HEK293 (cell line): ENCODE results near the gene C9orf43.

Experiments
- CTCF ChIA-PET: fragments of 350-600 bp; formaldehyde crosslinking; extraction: SDS; loops from one replicate; lab custom pipeline; 2021; ENCODE audit warnings: antibody characterized with exemption; lab: Yijun Ruan, JAX
- POLR2A ChIA-PET: fragments of 300-600 bp; formaldehyde crosslinking; extraction: SDS; loops from one replicate; lab custom pipeline; 2020; ENCODE audit warnings: antibody characterized with exemption, inconsistent platforms; lab: Yijun Ruan, JAX
- H3K27ac ChIP-seq: fragments of 200-500 bp; sonication (Bioruptor generic); 2 replicates; pipeline ENCODE4 v1.5.1; 2014; ENCODE audit warnings: low read depth, low read length, control low read depth, inconsistent platforms; ENCODE audit errors: extremely low read depth
- H3K36me3 ChIP-seq, 2 experiments: fragments of 200-500 bp in 1 of 2; sonication (Bioruptor generic) in 1 of 2; 1 replicate in 1 of 2; 2 replicates in 1 of 2; pipeline ENCODE4 v1.5.1; 2014 to 2017; ENCODE audit warnings: inconsistent platforms in 2 of 2, low read length in 2 of 2; ENCODE audit not compliant: control insufficient read depth in 2 of 2, insufficient read depth in 1 of 2
- H3K4me1 ChIP-seq: fragments of 200-500 bp; sonication (Bioruptor generic); 2 replicates; pipeline ENCODE4 v1.5.1; 2014; ENCODE audit warnings: mild to moderate bottlenecking, low read length, inconsistent platforms; ENCODE audit not compliant: control insufficient read depth, insufficient read depth
- H3K4me3 ChIP-seq: 2 replicates; pipeline ENCODE4 v1.5.1; 2011; ENCODE audit warnings: low read depth, mild to moderate bottlenecking, control low read depth, low read length, moderate library complexity
- H3K9me3 ChIP-seq: fragments of 200-500 bp; sonication (Bioruptor generic); 2 replicates; pipeline ENCODE4 v1.5.1; 2014; ENCODE audit warnings: low read depth, low read length, inconsistent platforms; ENCODE audit not compliant: control insufficient read depth, insufficient read depth
- BCL11B ChIP-seq: fragments of 450-650 bp; formaldehyde crosslinking; IDR thresholded peaks from 2 replicates; pipeline ENCODE4 v1.5.1; 2016; ENCODE audit warnings: low read depth, missing biosample characterization, missing genetic modification characterization
- ELK4 ChIP-seq: IDR thresholded peaks from 2 replicates; pipeline ENCODE4 v1.6.1; 2011; ENCODE audit warnings: mild to moderate bottlenecking, low read depth, low read length, borderline replicate concordance
- GLIS1 ChIP-seq: fragments of 450-650 bp; formaldehyde crosslinking; IDR thresholded peaks from 2 replicates; pipeline ENCODE4 v1.5.1; 2016; ENCODE audit warnings: missing biosample characterization, missing genetic modification characterization
- HOXC10 ChIP-seq: sonication (generic); formaldehyde crosslinking; IDR thresholded peaks from 2 replicates; pipeline ENCODE4 v1.8.1; 2023; ENCODE audit warnings: mild to moderate bottlenecking, missing genetic modification reagents
- PRDM4 ChIP-seq: fragments of 450-650 bp; formaldehyde crosslinking; IDR thresholded peaks from 2 replicates; pipeline ENCODE4 v1.5.1; 2017; ENCODE audit warnings: missing biosample characterization, missing genetic modification characterization
- SP3 ChIP-seq: fragments of 450-650 bp; formaldehyde crosslinking; IDR thresholded peaks from 2 replicates; pipeline ENCODE4 v1.5.1; 2016; ENCODE audit warnings: missing biosample characterization, missing genetic modification characterization
- ZBTB17 ChIP-seq: fragments of 450-650 bp; formaldehyde crosslinking; IDR thresholded peaks from 2 replicates; pipeline ENCODE4 v1.5.1; 2016; ENCODE audit warnings: missing biosample characterization, missing genetic modification characterization
- ZBTB20 ChIP-seq: fragments of 450-650 bp; formaldehyde crosslinking; IDR thresholded peaks from 2 replicates; pipeline ENCODE4 v1.5.1; 2016; ENCODE audit warnings: missing biosample characterization, missing genetic modification characterization
- ZBTB21 ChIP-seq: fragments of 450-650 bp; formaldehyde crosslinking; IDR thresholded peaks from 2 replicates; pipeline ENCODE4 v1.5.1; 2017; ENCODE audit warnings: missing biosample characterization, missing genetic modification characterization
- ZNF175 ChIP-seq: fragments of 450-650 bp; formaldehyde crosslinking; IDR thresholded peaks from 2 replicates; pipeline ENCODE4 v1.5.1; 2016; ENCODE audit warnings: missing biosample characterization, missing genetic modification characterization
- ZNF184 ChIP-seq: fragments of 450-650 bp; IDR thresholded peaks from 2 replicates; pipeline ENCODE4 v1.5.1; 2018; ENCODE audit warnings: missing biosample characterization, mild to moderate bottlenecking, missing genetic modification characterization
- ZNF266 ChIP-seq: fragments of 450-650 bp; formaldehyde crosslinking; IDR thresholded peaks from 2 replicates; pipeline ENCODE4 v1.5.1; 2016; ENCODE audit warnings: missing biosample characterization, missing genetic modification characterization, low read depth
- ZNF391 ChIP-seq: fragments of 450-650 bp; formaldehyde crosslinking; IDR thresholded peaks from 2 replicates; pipeline ENCODE4 v1.5.1; 2016; ENCODE audit warnings: low read depth, missing biosample characterization, missing genetic modification characterization, borderline replicate concordance
- ZSCAN16 ChIP-seq: fragments of 450-650 bp; formaldehyde crosslinking; IDR thresholded peaks from 2 replicates; pipeline ENCODE4 v1.5.1; 2016; ENCODE audit warnings: missing biosample characterization, missing genetic modification characterization
- TF ChIP-seq, protein P1 (sequence below): fragments of 450-650 bp; formaldehyde crosslinking; IDR thresholded peaks from 2 replicates; pipeline ENCODE4 v1.5.1; 2016; ENCODE audit warnings: missing biosample characterization, missing genetic modification characterization
- TF ChIP-seq, protein P2 (sequence below): fragments of 450-650 bp; formaldehyde crosslinking; IDR thresholded peaks from 2 replicates; pipeline ENCODE4 v1.5.1; 2016; ENCODE audit warnings: missing biosample characterization, missing genetic modification characterization

Gene C9orf43

DNA sequence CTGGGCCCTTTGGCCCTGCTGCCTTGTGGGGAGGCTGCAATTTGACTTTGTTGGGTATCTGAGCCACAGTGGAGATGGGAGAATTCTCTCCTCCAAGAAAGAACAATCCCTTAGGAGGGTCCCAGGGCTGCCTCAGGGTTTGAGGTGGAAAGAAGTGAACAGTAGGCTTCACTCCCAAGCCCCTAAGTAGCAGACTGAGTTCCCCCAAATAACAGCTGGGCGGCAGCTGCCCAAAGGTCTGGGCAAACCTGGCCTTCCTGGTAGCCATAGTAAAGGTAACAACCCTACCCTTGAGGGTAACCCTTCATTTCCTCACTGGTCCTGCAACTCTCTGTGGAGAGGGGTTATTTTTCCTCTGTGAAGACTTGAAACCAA, 53.7 kb downstream of the C9orf43 start:
- POLR2A ChIA-PET: interaction anchor here (0.9 kb wide), 1 partner anchor 54 kb away, joined by 3 read pairs; the partner anchor contains the start of genes C9orf43 and POLE3
- peak overlapping the region; percentile 60; the same call in 1 of the 2 replicates for H3K27ac ChIP-seq
- H3K36me3 ChIP-seq: no peaks in the 10 kb centered on the region
- H3K4me3 ChIP-seq: no peak overlapping the region
- H3K9me3 ChIP-seq: no peaks in the 10 kb centered on the region
- TF ChIP-seq ZNF391 (tag by site-specific recombination) (no peak), ZSCAN16 (tag by site-specific recombination) (no peak), BCL11B (tag by site-specific recombination) (no peak), ELK4 (no peak), ZNF175 (no peak), HOXC10 (CRISPR knock-in tag) (no peak), PRDM4 (no peak)
- TF ChIP-seq, protein P1, sequence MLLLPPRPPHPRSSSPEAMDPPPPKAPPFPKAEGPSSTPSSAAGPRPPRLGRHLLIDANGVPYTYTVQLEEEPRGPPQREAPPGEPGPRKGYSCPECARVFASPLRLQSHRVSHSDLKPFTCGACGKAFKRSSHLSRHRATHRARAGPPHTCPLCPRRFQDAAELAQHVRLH: no peak
- TF ChIP-seq, protein P2, sequence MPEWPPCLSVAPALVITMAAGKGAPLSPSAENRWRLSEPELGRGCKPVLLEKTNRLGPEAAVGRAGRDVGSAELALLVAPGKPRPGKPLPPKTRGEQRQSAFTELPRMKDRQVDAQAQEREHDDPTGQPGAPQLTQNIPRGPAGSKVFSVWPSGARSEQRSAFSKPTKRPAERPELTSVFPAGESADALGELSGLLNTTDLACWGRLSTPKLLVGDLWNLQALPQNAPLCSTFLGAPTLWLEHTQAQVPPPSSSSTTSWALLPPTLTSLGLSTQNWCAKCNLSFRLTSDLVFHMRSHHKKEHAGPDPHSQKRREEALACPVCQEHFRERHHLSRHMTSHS (tag by site-specific recombination): no peak
- TF ChIP-seq, all 188 proteins: peak for 0
- CTCF ChIA-PET: interaction anchor here (1.2 kb wide), 1 partner anchor 44 kb away, joined by 3 read pairs; no protein-coding TSS in a partner anchor
- peaks cover 10% of the 10 kb centered on the region for H3K4me1 ChIP-seq

DNA sequence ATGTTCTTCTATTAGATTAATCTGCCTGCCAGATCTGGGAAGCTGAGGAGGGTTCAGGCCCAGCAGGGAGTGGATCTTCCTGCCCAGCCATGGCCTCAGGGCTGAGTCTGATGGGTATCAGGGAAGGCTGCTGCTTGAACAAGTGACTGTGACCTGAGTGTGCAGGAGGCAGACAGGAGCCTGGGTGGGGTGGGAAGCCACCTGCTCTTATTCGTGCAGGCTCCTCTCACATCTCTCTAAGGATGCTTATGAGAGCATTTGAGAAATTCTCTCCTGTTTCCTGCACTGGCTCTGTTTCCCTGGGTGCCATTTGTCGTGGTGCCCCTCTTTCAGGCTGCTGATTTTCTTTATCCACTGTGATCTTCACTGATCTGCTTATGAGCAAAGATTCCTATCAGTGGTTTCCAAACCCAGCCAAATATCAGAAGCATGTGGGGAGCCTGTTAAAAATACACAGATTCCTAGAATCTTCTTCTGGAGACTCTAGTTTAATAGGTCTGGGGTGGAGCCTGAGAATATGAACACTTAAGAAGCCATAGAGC, 55.1 kb downstream of the C9orf43 start:
- CTCF ChIA-PET: interaction anchor here (0.6 to 0.8 kb wide), 3 partner anchors 68 to 173 kb away, joined by 3 to 5 read pairs (median 4); no protein-coding TSS in a partner anchor
- TF ChIP-seq GLIS1: peak; percentile 35; the same call in 1 of the 2 replicates
- peak; percentile 61 for TF ChIP-seq ZBTB20 (tag by site-specific recombination)
- TF ChIP-seq ZBTB21 (tag by site-specific recombination): no peak
- TF ChIP-seq SP3: no peak
- peak; percentile 63 for TF ChIP-seq ZBTB17 (tag by site-specific recombination)
- no peaks in the 10 kb centered on the region; a peak in 1 of 3 replicates for H3K36me3 ChIP-seq
- no peak overlapping the region for H3K27ac ChIP-seq
- peaks cover 10% of the 10 kb centered on the region for H3K4me1 ChIP-seq
- POLR2A ChIA-PET: interaction anchor here (0.7 kb wide), 1 partner anchor 141 kb away, joined by 3 read pairs; no protein-coding TSS in a partner anchor
- H3K9me3 ChIP-seq: no peaks in the 10 kb centered on the region
- no peak overlapping the region for H3K4me3 ChIP-seq

DNA sequence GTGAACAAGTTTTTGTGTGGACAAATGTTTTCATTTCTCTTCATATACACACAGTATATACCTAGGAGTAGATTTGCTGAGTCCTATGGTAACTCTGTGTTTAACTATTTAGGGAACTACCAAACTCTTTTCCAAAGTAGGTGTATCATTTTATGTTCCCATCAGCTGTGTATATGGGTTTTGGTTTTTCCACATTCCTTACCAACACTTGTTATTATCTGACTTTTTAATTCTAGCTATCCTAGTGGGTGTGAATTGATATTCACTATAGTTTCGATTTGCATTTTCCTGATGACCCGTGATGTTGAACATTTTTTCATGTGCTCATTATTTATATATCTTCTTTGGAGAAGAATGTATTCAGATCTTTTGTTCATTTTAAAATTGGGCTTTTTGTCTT, 56.6 kb downstream of the C9orf43 start:
- Histone ChIP-seq H3K27ac (no peak overlapping the region), H3K36me3 (no peaks in the 10 kb centered on the region; a peak in 1 of 3 replicates)
- CTCF ChIA-PET: interaction anchor here (0.9 to 1.3 kb wide), 3 partner anchors 124 to 190 kb away, joined by 3 to 4 read pairs (median 3); no protein-coding TSS in a partner anchor
- TF ChIP-seq ZNF184 (tag by site-specific recombination) (peak; percentile 99), ZNF266 (no peak)
- TF ChIP-seq, all 188 proteins: peak for 1
- peaks cover 10% of the 10 kb centered on the region for H3K4me1 ChIP-seq
- no peak overlapping the region for H3K4me3 ChIP-seq
- H3K9me3 ChIP-seq: no peaks in the 10 kb centered on the region
- POLR2A ChIA-PET: no interaction called here
